Hematopoietic multipotent progenitor cell treated with erythropoietin and hydrocortisone succinate and interleukin-3 and kit ligand, for 17 days (in vitro differentiated cells): ENCODE results near the gene CLDN16.

Source experiments
- DNase-seq: peaks from one replicate; pipeline ENCODE4 v3.0.0-alpha.2; 2015; ENCODE audit warnings: low spot score

CLDN16 gene

GRCh38 chr3:190442240-190442639 is 54.3 kb downstream of the CLDN16 start:
- no peak for DNase-seq

DNA sequence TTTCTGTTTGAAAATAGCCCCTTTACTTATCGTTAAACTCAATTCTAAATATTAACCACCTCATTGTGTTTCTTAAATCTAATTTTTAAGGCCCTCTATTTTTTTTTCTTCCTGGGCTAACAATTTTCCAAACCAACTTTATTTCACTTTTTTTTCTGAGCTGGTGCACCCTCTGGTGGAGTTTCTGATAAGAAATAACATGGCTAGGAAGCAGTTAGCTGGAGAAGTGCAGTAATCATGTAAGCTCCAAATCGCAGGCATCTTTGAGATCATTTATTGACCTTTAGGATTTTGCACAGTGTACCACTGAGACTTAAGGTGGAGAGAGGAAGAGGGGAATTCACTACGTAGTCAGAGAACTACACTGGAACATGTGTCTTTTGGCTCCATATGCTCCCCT is 55.3 kb downstream of the CLDN16 start:
- DNase-seq: no peak

DNA sequence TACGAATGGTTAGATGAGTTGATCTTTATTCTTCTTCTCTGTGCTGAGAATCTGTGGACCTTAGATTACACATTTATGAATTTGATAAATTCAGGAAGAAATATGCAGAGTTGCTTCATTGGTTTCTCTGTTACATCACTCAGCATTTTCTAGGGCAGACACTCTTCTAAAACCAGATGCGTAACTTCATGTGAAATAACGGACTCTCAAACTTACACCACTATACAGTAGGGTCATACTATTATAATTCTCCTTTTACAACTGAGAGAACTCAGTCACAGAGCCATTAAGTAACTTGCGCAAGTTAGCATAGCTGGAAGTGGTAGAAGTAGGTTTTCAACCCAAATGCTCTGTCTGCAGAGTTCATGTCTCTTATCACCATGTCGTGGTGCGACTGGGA is 56.0 kb downstream of the CLDN16 start:
- no peak for DNase-seq

- DNase-seq: no peak
These were observed 56.7 kb downstream of the CLDN16 start for GRCh38 chr3:190444576-190445145.

DNA sequence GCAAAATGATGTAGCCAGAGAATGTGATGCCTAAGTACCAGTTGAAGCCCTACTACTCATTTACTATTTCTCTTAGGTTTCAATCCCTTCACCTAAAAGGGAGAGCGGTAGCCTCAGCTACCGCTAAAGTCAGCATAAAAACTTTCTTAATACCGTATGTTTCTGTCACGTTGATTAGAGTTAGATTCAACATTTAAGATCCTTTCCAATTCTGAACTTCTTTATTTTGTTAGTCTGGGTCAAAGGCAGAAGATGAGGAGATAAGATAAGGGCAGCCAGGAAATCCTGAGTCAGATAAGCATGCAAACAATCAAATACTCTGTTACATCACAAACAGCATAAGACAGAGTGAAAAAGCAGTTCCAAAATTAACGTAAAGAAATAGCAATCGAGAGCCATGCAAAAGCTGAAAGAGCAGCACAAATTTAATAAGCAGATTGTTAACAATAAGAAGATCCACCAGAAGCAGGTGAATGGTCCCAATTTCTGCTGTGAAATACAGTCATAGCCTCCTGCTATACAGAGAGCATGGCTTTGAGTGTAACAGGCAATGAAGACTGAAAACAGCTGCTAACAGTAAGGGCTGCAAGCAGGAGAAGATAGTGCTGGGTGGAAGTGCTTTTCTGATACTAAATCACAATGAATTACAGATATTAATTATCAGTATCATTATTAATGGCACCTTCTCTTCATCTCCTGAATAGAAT is 58.8 kb downstream of the CLDN16 start:
- no peak for DNase-seq

- no peak for DNase-seq
These were observed 60.3 kb downstream of the CLDN16 start for GRCh38 chr3:190448256-190448655.

GRCh38 chr3:190449801-190450200 is 61.8 kb downstream of the CLDN16 start, which contains the start of gene TMEM207:
TMEM207 (minus strand) TSS chr3:190449901; CDS start chr3:190449809, 92 bp downstream.
- DNase-seq: no peak

GRCh38 chr3:190455828-190456227 is 67.9 kb downstream of the CLDN16 start:
- no peak for DNase-seq

DNA sequence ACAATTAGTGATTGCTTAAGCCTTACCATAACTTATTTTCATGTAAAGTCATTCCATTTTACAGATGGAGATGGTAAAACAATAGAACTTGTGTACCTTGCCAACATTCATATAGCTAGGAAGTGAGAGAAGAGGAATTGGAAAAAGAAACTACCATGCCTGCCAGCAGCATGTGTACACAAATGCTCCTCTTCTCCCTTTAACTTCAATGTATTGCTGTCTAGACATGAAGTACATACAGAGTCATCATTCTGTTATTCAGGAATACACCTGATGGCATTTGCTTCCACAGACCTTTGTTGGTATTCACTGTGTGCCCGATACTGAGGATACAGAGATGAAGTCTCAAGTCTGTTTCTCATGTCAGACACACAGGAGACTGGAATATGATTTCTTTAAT is 68.8 kb downstream of the CLDN16 start:
- DNase-seq: no peak

DNA sequence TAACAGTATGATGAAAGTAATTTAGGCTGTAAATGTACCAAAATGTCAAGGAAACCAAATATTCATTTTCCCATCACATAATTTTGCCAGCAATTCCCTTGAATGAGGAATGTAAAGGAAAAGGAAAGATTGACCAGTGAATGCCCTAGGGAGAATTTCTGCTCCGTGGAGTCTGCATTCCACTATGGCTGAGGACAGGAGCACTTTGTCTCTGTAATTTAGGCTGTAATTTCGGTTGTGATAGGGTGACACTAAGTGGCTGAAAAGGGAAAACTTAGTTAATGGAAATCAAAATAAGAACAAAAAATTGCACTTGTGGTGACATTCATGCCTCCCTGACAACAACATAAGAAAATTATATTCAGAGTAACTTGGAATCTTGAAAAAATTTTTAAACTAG is 70.1 kb downstream of the CLDN16 start:
- no peak for DNase-seq
